Gastrocnemius medialis (tissue), 4 donors: ENCODE data around the gene PRKACA. TPM values are rescaled to one million over a fixed set of nuclear protein-coding genes. Genes with fewer than 3 reads are reported as not detected.
A peak's percentile ranks its signal among the peaks of the same experiment; 100 is the strongest.
"Not testable (repeated sequence)": the region's sequence is repeated elsewhere in the genome, so short reads cannot be mapped to it uniquely, and the experiment has no call there.

Experiments used
- ATAC-seq, 2 donors: fragments of 150-250 bp; one replicate each; pipeline ENCODE4 v1.9.1; 2016
- DNase-seq, 2 donors: peaks; one replicate each; pipeline ENCODE4 v3.0.0-alpha.2; 2019
- H3K27ac ChIP-seq, 4 donors: fragments of 200-600 bp; sonication (generic); 1 replicate in 1 of 4; 2 replicates in 3 of 4; pipeline ENCODE4 v1.5.1; 2016 to 2018; ENCODE audit warnings: mild to moderate bottlenecking in 2 of 4, moderate library complexity in 1 of 4
- H3K27me3 ChIP-seq, 3 donors: fragments of 200-600 bp; sonication (generic) in 2 of 3; 1 replicate in 1 of 3; 2 replicates in 2 of 3; pipeline versions ENCODE4 v1.5.1 to v1.6.0; 2016 to 2019; ENCODE audit warnings: mild to moderate bottlenecking in 1 of 3, moderate library complexity in 1 of 3
- H3K36me3 ChIP-seq, 2 donors: fragments of 200-600 bp; sonication (generic) in 1 of 2; one replicate each; pipeline ENCODE4 v1.5.1; 2017 to 2018
- H3K4me1 ChIP-seq, 2 donors: fragments of 200-600 bp; sonication (generic) in 1 of 2; one replicate each; pipeline ENCODE4 v1.5.1; 2016 to 2017; ENCODE audit warnings: mild to moderate bottlenecking in 2 of 2
- H3K4me3 ChIP-seq, 4 donors: fragments of 200-600 bp; sonication (generic) in 3 of 4; 1 replicate in 1 of 4; 2 replicates in 3 of 4; pipeline ENCODE4 v1.5.1; 2016 to 2019; ENCODE audit warnings: mild to moderate bottlenecking in 2 of 4
- H3K9me3 ChIP-seq, 3 donors: fragments of 200-600 bp; sonication (generic) in 2 of 3; 1 replicate in 1 of 3; 2 replicates in 2 of 3; pipeline ENCODE4 v1.5.1; 2016 to 2019
- POLR2A ChIP-seq, 2 donors: fragments of 450-650 bp; IDR thresholded peaks; one replicate each; pipeline ENCODE4 v1.6.1; 2017; ENCODE audit warnings: antibody characterized with exemption in 2 of 2, mild to moderate bottlenecking in 2 of 2, moderate library complexity in 2 of 2
- in situ Hi-C, 4 donors: fragments of 200-750 bp; cut with MboI; loops; one replicate each; pipeline versions ENCODE4 v1.15.0 to v1.8.0; 2017; ENCODE audit warnings: low sequenced_read_pairs in 4 of 4
- intact Hi-C: fragments of 100-400 bp; cut with DNase I; formaldehyde crosslinking; loops from one replicate; pipeline ENCODE4 v1.15.1; 2023; ENCODE audit warnings: low total_unique reads
- total RNA-seq, 4 donors: library from RNA; depleted of rRNA; stranded (reverse); fragments of >200 nt; gene quantifications; one replicate each; pipeline versions ENCODE4 v1.1.0 to v1.2.3, GENCODE V29; 2016
- TF ChIP-seq, protein P1 (sequence below), 5 experiments: fragments of 450-650 bp in 3 of 5; fragments of 200-600 bp in 2 of 5; sonication (generic) in 2 of 5; IDR thresholded peaks in 4 of 5; conservative IDR thresholded peaks in 1 of 5; 1 replicate in 4 of 5; 2 replicates in 1 of 5; pipeline ENCODE4 v1.5.1; 2016 to 2019; ENCODE audit warnings: antibody characterized with exemption in 5 of 5, mild to moderate bottlenecking in 3 of 5, moderate library complexity in 3 of 5

The PRKACA gene
- total RNA-seq, 4 donors from 2014 or later = 74.7 to 180 (median 147) TPM

DNA sequence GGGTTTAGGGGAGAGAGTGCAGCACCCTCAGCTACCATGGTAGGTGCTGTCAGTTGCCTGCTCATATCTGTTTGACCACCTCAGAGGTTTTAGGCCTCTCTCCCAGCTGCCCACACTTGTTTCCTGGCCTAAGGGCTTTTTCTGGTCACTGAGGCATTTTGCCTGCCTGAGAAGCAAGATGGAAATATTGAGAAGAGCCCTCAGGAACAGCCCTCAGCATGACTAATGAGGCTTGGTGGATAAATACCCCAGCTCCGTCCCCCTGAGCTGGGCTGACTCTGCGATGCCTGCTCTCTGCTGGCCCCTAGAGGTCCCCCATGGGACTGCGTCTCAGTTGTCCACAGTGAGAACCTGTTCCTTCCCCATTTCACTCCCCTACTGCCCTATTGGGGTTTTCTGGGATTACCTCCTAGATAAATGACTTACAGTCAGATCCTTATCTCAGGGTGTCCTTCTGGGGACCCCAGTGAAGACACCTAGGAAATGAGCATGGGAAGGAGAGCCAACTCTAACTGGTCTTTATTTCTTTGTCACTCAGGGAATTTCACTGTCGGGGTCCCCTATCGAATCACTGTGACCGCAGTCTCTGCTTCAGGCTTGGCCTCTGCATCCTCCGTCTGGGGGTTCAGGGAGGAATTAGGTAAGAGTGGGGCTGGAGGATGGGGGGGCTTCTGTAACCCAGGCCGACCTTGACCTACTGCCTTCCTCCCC, 69.0 kb downstream of the PRKACA start:
- no peaks in the 10 kb centered on the region for H3K9me3 ChIP-seq
- H3K4me1 ChIP-seq = no peaks in the 10 kb centered on the region
- in situ Hi-C loops (loop anchor here in 3 of 4 donors (10.0 kb wide), 2 partner anchors 164 to 174 kb away; partner anchors contain the start of gene NANOS3 (in 1 of the 3)), intact Hi-C loops (no loop called here)
- H3K4me3 ChIP-seq = no peak overlapping the region
- peak; percentile 54 to 88 for ATAC-seq
- no peak for TF ChIP-seq POLR2A (IDR thresholded peaks at IDR 0.05)
- TF ChIP-seq, protein P1, sequence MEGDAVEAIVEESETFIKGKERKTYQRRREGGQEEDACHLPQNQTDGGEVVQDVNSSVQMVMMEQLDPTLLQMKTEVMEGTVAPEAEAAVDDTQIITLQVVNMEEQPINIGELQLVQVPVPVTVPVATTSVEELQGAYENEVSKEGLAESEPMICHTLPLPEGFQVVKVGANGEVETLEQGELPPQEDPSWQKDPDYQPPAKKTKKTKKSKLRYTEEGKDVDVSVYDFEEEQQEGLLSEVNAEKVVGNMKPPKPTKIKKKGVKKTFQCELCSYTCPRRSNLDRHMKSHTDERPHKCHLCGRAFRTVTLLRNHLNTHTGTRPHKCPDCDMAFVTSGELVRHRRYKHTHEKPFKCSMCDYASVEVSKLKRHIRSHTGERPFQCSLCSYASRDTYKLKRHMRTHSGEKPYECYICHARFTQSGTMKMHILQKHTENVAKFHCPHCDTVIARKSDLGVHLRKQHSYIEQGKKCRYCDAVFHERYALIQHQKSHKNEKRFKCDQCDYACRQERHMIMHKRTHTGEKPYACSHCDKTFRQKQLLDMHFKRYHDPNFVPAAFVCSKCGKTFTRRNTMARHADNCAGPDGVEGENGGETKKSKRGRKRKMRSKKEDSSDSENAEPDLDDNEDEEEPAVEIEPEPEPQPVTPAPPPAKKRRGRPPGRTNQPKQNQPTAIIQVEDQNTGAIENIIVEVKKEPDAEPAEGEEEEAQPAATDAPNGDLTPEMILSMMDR (IDR thresholded peaks at IDR 0.05 in 4 of 5, conservative IDR thresholded peaks at IDR 0.05 in 1 of 5) = peak; percentile 69 to 87 (median 74)
- H3K27me3 ChIP-seq = no peaks in the 10 kb centered on the region
- DNase-seq = peak in 1 of 2 donors; percentile 46
- no peaks in the 10 kb centered on the region for H3K36me3 ChIP-seq
- no peak overlapping the region for H3K27ac ChIP-seq

DNA sequence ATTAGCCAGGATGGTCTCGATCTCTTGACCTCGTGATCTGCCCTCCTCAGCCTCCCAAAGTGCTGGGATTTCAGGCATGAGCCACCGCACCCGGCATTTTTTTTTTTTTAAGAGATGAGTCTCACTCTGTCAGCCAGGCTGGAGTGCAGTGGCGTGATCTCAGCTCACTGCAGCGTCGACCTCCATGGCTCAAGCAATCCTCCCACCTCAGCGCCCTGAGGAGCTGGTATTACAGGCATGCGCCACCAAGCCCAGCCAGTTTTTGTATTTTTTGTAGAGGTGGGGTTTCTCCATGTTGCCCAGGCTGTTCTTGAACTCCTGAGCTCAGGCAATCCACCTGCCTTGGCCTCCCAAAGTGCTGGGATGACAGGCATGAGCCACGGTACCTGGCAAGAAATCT, 69.7 kb downstream of the PRKACA start:
- H3K9me3 ChIP-seq, ATAC-seq, H3K36me3 ChIP-seq, intact Hi-C loops, H3K4me3 ChIP-seq, H3K27me3 ChIP-seq, H3K4me1 ChIP-seq, DNase-seq, H3K27ac ChIP-seq: not testable (repeated sequence)
- in situ Hi-C loops = loop anchor here in 3 of 4 donors (10.0 kb wide), 2 partner anchors 163 to 173 kb away; partner anchors contain the start of gene NANOS3 (in 1 of the 3)

GRCh38 chr19:14042659-14043608, 74.6 kb downstream of the PRKACA start:
- ATAC-seq = peak; percentile 96 to 99
- Histone ChIP-seq H3K4me3 (peak overlapping the region in 3 of 4 donors; percentile 17 to 34 (median 30)), H3K27ac (peak overlapping the region; percentile 68 to 76 (median 72))
- H3K36me3 ChIP-seq, H3K9me3 ChIP-seq, H3K27me3 ChIP-seq, H3K4me1 ChIP-seq: not testable (repeated sequence)
- intact Hi-C loops (loop anchor here (1.0 kb wide), 1 partner anchor 163 kb away; no protein-coding TSS in a partner anchor), in situ Hi-C loops (loop anchor here in 3 of 4 donors (10.0 kb wide), 2 partner anchors 158 to 168 kb away; partner anchors contain the start of gene NANOS3 (in 1 of the 3))
- TF ChIP-seq, protein P1 (IDR thresholded peaks at IDR 0.05 in 4 of 5, conservative IDR thresholded peaks at IDR 0.05 in 1 of 5) = peak; percentile 40 to 70 (median 63)
- DNase-seq = peak; percentile 26 to 67

Other genes starting within 250 kb of the PRKACA start
- not detected for gene NANOS3, start 240.6 kb downstream of the PRKACA start, total RNA-seq
- gene BRME1, start 211.6 kb downstream of the PRKACA start, total RNA-seq = 1 to 10 TPM in 1 of 4 donors, under 1 TPM in 3; 0.19 to 1.0 (median 0.56) TPM
- gene CC2D1A, start 211.6 kb downstream of the PRKACA start, total RNA-seq = 10 to 100 TPM; 22.3 to 44.9 (median 33.7) TPM
- gene PODNL1, start 179.3 kb downstream of the PRKACA start, total RNA-seq = under 1 TPM in 2 of 4 donors, not detected in 2; 0.55 to 0.61 TPM
- 10 to 100 TPM; 11.2 to 38.8 (median 18.0) TPM for gene DCAF15, start 165.3 kb downstream of the PRKACA start, total RNA-seq
- gene RFX1, start 111.4 kb downstream of the PRKACA start, total RNA-seq = 1 to 10 TPM; 2.7 to 7.2 (median 4.4) TPM
- not detected for gene RLN3, start 89.6 kb downstream of the PRKACA start, total RNA-seq
- 1 to 10 TPM; 1.4 to 3.7 (median 2.0) TPM for gene IL27RA, start 86.0 kb downstream of the PRKACA start, total RNA-seq
- gene PALM3, start 55.7 kb downstream of the PRKACA start, total RNA-seq = not detected
- gene MISP3, start 45.0 kb downstream of the PRKACA start, total RNA-seq = 1 to 10 TPM; 1.8 to 8.0 (median 5.7) TPM
- not detected for gene C19orf67, start 32.0 kb downstream of the PRKACA start, total RNA-seq
- 10 to 100 TPM; 15.1 to 71.8 (median 40.2) TPM for gene SAMD1, start 27.0 kb downstream of the PRKACA start, total RNA-seq
- 1 to 10 TPM in 3 of 4 donors, not detected in 1; 1.2 to 4.1 (median 1.5) TPM for gene ASF1B, start 18.8 kb upstream of the PRKACA start, total RNA-seq
- gene ADGRL1, start 88.4 kb upstream of the PRKACA start, total RNA-seq = 1 to 10 TPM in 2 of 4 donors, under 1 TPM in 2; 0.76 to 3.5 (median 1.2) TPM